SIG-M5 (cell line): ENCODE measurements around the gene DDX1.

Experiments
- DNase-seq: peaks from one replicate; lab custom pipeline; 2025; lab: John Stamatoyannopoulos, UW

DDX1 gene

GRCh38 chr2:15664273-15665066 lies 72.8 kb downstream of the DDX1 start:
- DNase-seq = no peak

GRCh38 chr2:15665067-15665942 lies 73.6 kb downstream of the DDX1 start:
- DNase-seq = no peak

GRCh38 chr2:15665943-15666460 lies 74.3 kb downstream of the DDX1 start:
- DNase-seq = no peak

- DNase-seq = no peak
These were observed 75.5 kb downstream of the DDX1 start for GRCh38 chr2:15666861-15667808.

- DNase-seq = no peak
These were observed 76.3 kb downstream of the DDX1 start for GRCh38 chr2:15667809-15668556.

- DNase-seq = no peak
These were observed 77.1 kb downstream of the DDX1 start for GRCh38 chr2:15668611-15669305.

GRCh38 chr2:15669375-15669910 lies 77.8 kb downstream of the DDX1 start:
- no peak for DNase-seq

- DNase-seq = no peak
These were observed 78.8 kb downstream of the DDX1 start for GRCh38 chr2:15670469-15670868.

GRCh38 chr2:15670981-15671380 lies 79.3 kb downstream of the DDX1 start:
- DNase-seq = no peak

- DNase-seq = no peak
These were observed 79.7 kb downstream of the DDX1 start for GRCh38 chr2:15671409-15671808.

- no peak for DNase-seq
These were observed 80.5 kb downstream of the DDX1 start for GRCh38 chr2:15671842-15672815.

GRCh38 chr2:15672961-15673918 lies 81.6 kb downstream of the DDX1 start:
- DNase-seq = no peak

GRCh38 chr2:15673919-15674636 lies 82.4 kb downstream of the DDX1 start:
- DNase-seq = no peak

- no peak for DNase-seq
These were observed 83.2 kb downstream of the DDX1 start for GRCh38 chr2:15674637-15675455.

GRCh38 chr2:15675456-15676195 lies 84.0 kb downstream of the DDX1 start:
- no peak for DNase-seq
